ENCODE measurements around the gene RAB15.

GRCh38 chr14:64993266-64993930, 21.3 kb upstream of the RAB15 start:
- TF ChIP-seq POLR2A (IDR thresholded peaks at IDR 0.05) (no peak), CTCF (IDR thresholded peaks at IDR 0.05) (no peak)
